Activated B cell treated with CpG ODN at 0.5 μM for 24 hours (primary cell): ENCODE data around the gene ADIPOQ. TPM values are rescaled to one million over a fixed set of nuclear protein-coding genes. Genes with fewer than 3 reads are reported as not detected.
"Not testable (repeated sequence)": the region's sequence is repeated elsewhere in the genome, so short reads cannot be mapped to it uniquely, and the experiment has no call there.

Experiments
- ATAC-seq: fragments of 200-7000 bp; cut with Tn5 transposase; one replicate; pipeline ENCODE4 v1.10.0; 2021; ENCODE audit warnings: low read depth, mild to moderate bottlenecking, moderate library complexity
- CTCF ChIA-PET: fragments of 350-600 bp; sonication (Branson Sonifier 250); formaldehyde crosslinking; loops from one replicate; lab custom pipeline; 2021; ENCODE audit warnings: antibody characterized with exemption; lab: Charles Lee
- POLR2A ChIA-PET: fragments of 350-600 bp; sonication (Branson Sonifier 250); formaldehyde crosslinking; loops from one replicate; lab custom pipeline; 2021; ENCODE audit warnings: antibody characterized with exemption; lab: Charles Lee
- DNase-seq: peaks from one replicate; pipeline ENCODE4 v3.0.0; 2022
- H3K27ac Mint-ChIP-seq: one replicate; pipeline ENCODE4 v1.8.0; 2020; ENCODE audit warnings: mixed read lengths
- H3K27me3 Mint-ChIP-seq: one replicate; pipeline ENCODE4 v1.8.0; 2021; ENCODE audit warnings: mixed read lengths
- H3K36me3 Mint-ChIP-seq: one replicate; pipeline ENCODE4 v1.8.0; 2021; ENCODE audit warnings: low read depth, mixed read lengths
- H3K4me1 Mint-ChIP-seq: one replicate; pipeline ENCODE4 v1.8.0; 2021; ENCODE audit warnings: mixed read lengths
- H3K4me3 Mint-ChIP-seq: one replicate; pipeline ENCODE4 v1.8.0; 2020; ENCODE audit warnings: mild to moderate bottlenecking, mixed read lengths
- H3K9me3 Mint-ChIP-seq: one replicate; pipeline ENCODE4 v1.8.0; 2020; ENCODE audit warnings: mixed read lengths
- intact Hi-C: fragments of 100-400 bp; cut with micrococcal nuclease; formaldehyde crosslinking; loops from one replicate; pipeline ENCODE4 v1.15.1; 2024
- total RNA-seq: library from RNA; stranded (reverse); gene quantifications from 2 replicates; pipeline ENCODE4 v1.2.3, GENCODE V29; 2022
- TF ChIP-seq, protein P1 (sequence below): fragments of 200-600 bp; IDR thresholded peaks from one replicate; pipeline ENCODE4 v1.8.0; 2022; ENCODE audit warnings: antibody characterized with exemption, mild to moderate bottlenecking

Gene ADIPOQ
- total RNA-seq, 1 donor from 2014 or later, result not detected

DNA sequence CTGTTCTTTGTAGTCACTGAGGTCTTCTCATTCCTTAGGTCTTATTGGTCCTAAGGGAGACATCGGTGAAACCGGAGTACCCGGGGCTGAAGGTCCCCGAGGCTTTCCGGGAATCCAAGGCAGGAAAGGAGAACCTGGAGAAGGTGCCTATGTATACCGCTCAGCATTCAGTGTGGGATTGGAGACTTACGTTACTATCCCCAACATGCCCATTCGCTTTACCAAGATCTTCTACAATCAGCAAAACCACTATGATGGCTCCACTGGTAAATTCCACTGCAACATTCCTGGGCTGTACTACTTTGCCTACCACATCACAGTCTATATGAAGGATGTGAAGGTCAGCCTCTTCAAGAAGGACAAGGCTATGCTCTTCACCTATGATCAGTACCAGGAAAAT, 11.6 kb downstream of the ADIPOQ start:
- ATAC-seq (no peak), DNase-seq (no peak)
- Mint-ChIP-seq H3K4me1 (peaks cover 16% of the 10 kb centered on the region), H3K27me3 (no peaks in the 10 kb centered on the region), H3K36me3 (no peaks in the 10 kb centered on the region), H3K9me3 (peaks cover 2% of the 10 kb centered on the region), H3K4me3 (no peak overlapping the region), H3K27ac (no peak overlapping the region)
- TF ChIP-seq, protein P1, sequence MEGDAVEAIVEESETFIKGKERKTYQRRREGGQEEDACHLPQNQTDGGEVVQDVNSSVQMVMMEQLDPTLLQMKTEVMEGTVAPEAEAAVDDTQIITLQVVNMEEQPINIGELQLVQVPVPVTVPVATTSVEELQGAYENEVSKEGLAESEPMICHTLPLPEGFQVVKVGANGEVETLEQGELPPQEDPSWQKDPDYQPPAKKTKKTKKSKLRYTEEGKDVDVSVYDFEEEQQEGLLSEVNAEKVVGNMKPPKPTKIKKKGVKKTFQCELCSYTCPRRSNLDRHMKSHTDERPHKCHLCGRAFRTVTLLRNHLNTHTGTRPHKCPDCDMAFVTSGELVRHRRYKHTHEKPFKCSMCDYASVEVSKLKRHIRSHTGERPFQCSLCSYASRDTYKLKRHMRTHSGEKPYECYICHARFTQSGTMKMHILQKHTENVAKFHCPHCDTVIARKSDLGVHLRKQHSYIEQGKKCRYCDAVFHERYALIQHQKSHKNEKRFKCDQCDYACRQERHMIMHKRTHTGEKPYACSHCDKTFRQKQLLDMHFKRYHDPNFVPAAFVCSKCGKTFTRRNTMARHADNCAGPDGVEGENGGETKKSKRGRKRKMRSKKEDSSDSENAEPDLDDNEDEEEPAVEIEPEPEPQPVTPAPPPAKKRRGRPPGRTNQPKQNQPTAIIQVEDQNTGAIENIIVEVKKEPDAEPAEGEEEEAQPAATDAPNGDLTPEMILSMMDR, result no peak
- intact Hi-C loops, result no loop called here
- POLR2A ChIA-PET, result no interaction called here
- CTCF ChIA-PET, result interaction anchor here (1.2 kb wide), 1 partner anchor 286 kb away, joined by 3 read pairs; the partner anchor contains the start of gene RPL39L

DNA sequence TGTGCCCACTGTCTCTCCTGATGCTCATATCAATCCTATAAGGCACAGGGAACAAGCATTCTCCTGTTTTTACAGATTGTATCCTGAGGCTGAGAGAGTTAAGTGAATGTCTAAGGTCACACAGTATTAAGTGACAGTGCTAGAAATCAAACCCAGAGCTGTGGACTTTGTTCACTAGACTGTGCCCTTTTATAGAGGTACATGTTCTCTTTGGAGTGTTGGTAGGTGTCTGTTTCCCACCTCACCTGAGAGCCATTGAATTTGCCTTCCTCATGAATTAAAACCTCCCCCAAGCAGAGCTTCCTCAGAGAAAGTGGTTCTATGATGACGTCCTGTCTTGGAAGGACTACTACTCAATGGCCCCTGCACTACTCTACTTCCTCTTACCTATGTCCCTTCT, 12.4 kb downstream of the ADIPOQ start:
- ATAC-seq (no peak), DNase-seq (no peak)
- peaks cover 11% of the 10 kb centered on the region for H3K4me1 Mint-ChIP-seq
- POLR2A ChIA-PET, result interaction anchor here (0.6 kb wide), 1 partner anchor 72 kb away, joined by 3 read pairs; no protein-coding TSS in a partner anchor
- TF ChIP-seq, protein P1, result no peak
- H3K27ac Mint-ChIP-seq, result no peak overlapping the region
- H3K9me3 Mint-ChIP-seq, result peaks cover 4% of the 10 kb centered on the region
- no peaks in the 10 kb centered on the region for H3K36me3 Mint-ChIP-seq
- CTCF ChIA-PET, result no interaction called here
- H3K4me3 Mint-ChIP-seq, result no peak overlapping the region
- intact Hi-C loops, result no loop called here
- H3K27me3 Mint-ChIP-seq, result no peaks in the 10 kb centered on the region

DNA sequence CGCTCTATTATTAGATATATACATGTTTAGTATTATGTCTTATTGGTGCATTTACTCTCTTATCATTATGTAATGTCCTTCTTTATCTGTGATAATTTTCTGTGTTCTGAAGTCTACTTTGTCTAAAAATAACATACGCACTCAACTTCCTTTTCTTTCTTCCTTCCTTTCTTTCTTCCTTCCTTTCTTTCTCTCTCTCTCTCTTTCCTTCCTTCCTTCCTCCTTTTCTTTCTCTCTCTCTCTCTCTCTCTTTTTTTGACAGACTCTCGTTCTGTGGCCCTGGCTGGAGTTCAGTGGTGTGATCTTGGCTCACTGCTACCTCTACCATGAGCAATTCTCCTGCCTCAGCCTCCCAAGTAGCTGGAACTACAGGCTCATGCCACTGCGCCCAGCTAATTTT, 15.2 kb downstream of the ADIPOQ start:
- Mint-ChIP-seq H3K9me3 (peaks cover 4% of the 10 kb centered on the region), H3K4me3 (no peak overlapping the region), H3K36me3 (no peaks in the 10 kb centered on the region), H3K27me3 (no peaks in the 10 kb centered on the region), H3K4me1 (peaks cover 3% of the 10 kb centered on the region), H3K27ac (no peak overlapping the region)
- intact Hi-C loops, result no loop called here
- ChIA-PET CTCF (interaction anchor here (1.6 kb wide), 1 partner anchor 10 kb away, joined by 4 read pairs; no protein-coding TSS in a partner anchor), POLR2A (interaction anchor here (1.1 kb wide), 1 partner anchor 14 kb away, joined by 3 read pairs; no protein-coding TSS in a partner anchor)
- TF ChIP-seq, protein P1, result no peak
- DNase-seq, result no peak
- no peak for ATAC-seq

DNA sequence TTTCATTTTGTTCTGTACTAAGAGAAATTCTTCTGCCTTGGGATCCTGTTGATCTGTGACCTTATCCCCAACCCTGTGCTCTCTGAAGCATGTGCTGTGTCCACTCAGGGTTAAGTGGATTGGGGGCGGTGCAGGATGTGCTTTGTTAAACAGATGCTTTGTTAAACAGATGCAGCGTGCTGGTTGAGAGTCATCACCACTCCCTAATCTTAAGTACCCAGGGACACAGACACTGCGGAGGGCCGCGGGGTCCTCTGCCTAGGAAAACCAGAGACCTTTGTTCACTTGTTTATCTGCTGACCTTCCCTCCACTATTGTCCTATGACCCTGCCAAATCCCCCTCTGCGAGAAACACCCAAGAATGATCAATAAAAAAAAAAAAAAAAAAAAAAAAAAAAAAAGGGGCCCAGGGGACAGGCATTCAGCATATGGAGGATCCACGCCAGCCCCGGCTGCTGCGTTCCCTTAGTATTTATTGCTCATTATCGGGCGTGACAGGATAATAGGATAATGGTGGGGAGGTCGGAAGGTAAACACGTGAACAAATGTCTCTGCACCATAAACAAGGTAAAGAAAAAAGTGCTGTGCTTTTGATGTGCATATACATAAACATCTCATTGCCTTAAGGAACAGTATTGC, 22.8 kb downstream of the ADIPOQ start:
- DNase-seq, H3K4me1 Mint-ChIP-seq, CTCF ChIA-PET, intact Hi-C loops, H3K36me3 Mint-ChIP-seq, H3K9me3 Mint-ChIP-seq, H3K4me3 Mint-ChIP-seq, H3K27me3 Mint-ChIP-seq, H3K27ac Mint-ChIP-seq, ATAC-seq, POLR2A ChIA-PET: not testable (repeated sequence)

DNA sequence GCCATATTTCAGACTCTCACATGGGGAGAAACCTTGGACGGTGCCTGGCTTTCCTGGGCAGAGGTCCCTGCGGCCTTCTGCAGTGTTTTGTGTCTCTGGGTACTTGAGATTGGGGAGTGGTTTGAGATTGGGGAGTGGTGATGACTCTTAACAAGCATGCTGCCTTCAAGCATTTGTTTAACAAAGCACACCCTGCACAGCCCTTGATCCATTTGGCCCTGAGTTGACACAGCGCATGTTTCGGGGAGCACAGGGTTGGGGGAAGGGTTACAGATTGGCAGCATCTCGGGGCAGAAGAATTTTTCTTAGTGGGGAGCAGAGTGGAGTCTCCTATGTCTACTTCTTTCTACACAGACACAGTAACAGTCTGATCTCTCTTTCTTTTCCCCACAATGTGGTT, 23.6 kb downstream of the ADIPOQ start:
- ATAC-seq, CTCF ChIA-PET, H3K27me3 Mint-ChIP-seq, H3K36me3 Mint-ChIP-seq, H3K27ac Mint-ChIP-seq, POLR2A ChIA-PET, intact Hi-C loops, H3K4me3 Mint-ChIP-seq, H3K4me1 Mint-ChIP-seq, DNase-seq, H3K9me3 Mint-ChIP-seq: not testable (repeated sequence)

DNA sequence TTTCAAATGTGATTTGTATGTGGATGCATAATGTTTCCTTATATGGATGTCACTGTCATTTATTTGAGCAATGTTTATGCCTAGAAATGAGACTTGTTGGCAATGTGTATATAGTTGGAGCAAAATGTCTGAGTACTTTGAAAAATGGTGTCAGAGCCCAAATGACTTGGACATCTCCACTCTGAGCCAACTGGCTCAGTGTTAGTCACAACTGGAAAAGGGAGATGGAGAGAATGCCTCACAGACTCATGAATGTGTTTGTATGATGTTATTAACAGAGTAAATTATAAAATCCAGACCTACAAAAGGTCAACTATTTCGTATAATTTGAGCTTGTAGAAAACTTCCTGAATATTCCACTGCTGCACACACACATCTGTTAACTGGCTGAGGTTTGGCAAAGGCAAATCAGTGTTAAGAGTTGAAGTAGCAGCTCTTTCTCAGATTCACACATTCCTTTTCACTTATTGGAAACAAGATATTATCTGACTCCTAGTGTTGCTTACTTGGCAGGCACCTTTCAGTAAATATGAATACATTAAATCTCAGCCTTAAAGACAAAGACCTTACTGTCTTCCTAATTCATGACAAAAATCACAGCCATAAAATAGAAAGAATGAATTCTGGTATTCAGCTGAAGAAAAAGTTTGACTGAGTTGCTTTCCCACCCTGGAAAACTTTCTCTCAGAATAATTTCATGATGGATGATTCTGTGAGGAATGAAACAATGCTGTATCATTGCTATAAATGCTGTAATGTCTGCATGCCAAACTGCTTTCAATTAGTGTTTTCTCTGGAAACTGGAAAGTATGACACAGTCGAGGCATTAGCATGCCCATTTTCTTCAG, 27.0 kb downstream of the ADIPOQ start:
- Mint-ChIP-seq H3K27ac (no peak overlapping the region), H3K36me3 (no peaks in the 10 kb centered on the region), H3K4me1 (peaks cover 11% of the 10 kb centered on the region), H3K27me3 (no peaks in the 10 kb centered on the region), H3K9me3 (no peaks in the 10 kb centered on the region), H3K4me3 (no peak overlapping the region)
- ATAC-seq (no peak), DNase-seq (no peak)
- TF ChIP-seq, protein P1, result no peak
- ChIA-PET POLR2A (no interaction called here), CTCF (interaction anchor here (0.6 kb wide), 1 partner anchor 296 kb away, joined by 3 read pairs; no protein-coding TSS in a partner anchor)
- intact Hi-C loops, result no loop called here
